HEK293 (cell line): ENCODE measurements around the gene DLX4.

Experiments used
- KLF1 ChIP-seq: fragments of 450-650 bp; formaldehyde crosslinking; IDR thresholded peaks from 2 replicates; pipeline ENCODE4 v1.5.1; 2016; ENCODE audit warnings: missing biosample characterization, missing genetic modification characterization
- KLF9 ChIP-seq: fragments of 450-650 bp; formaldehyde crosslinking; IDR thresholded peaks from 2 replicates; pipeline ENCODE4 v1.5.1; 2016; ENCODE audit warnings: missing biosample characterization, missing genetic modification characterization, low read depth
- MYNN ChIP-seq: fragments of 450-650 bp; formaldehyde crosslinking; IDR thresholded peaks from 2 replicates; pipeline ENCODE4 v1.5.1; 2016; ENCODE audit warnings: missing biosample characterization, missing genetic modification characterization, borderline replicate concordance
- RBAK ChIP-seq: fragments of 450-650 bp; formaldehyde crosslinking; IDR thresholded peaks from 2 replicates; pipeline ENCODE4 v1.5.1; 2016; ENCODE audit warnings: missing biosample characterization, missing genetic modification characterization
- ZBTB20 ChIP-seq: fragments of 450-650 bp; formaldehyde crosslinking; IDR thresholded peaks from 2 replicates; pipeline ENCODE4 v1.5.1; 2016; ENCODE audit warnings: missing biosample characterization, missing genetic modification characterization
- ZFP37 ChIP-seq: fragments of 450-650 bp; formaldehyde crosslinking; IDR thresholded peaks from 2 replicates; pipeline ENCODE4 v1.5.1; 2016; ENCODE audit warnings: missing biosample characterization, missing genetic modification characterization
- ZFP69B ChIP-seq: fragments of 450-650 bp; formaldehyde crosslinking; IDR thresholded peaks from 2 replicates; pipeline ENCODE4 v1.5.1; 2016; ENCODE audit warnings: missing biosample characterization, missing genetic modification characterization
- ZNF114 ChIP-seq: fragments of 450-650 bp; formaldehyde crosslinking; IDR thresholded peaks from 2 replicates; pipeline ENCODE4 v1.5.0; 2017; ENCODE audit warnings: missing biosample characterization, missing genetic modification characterization
- ZNF174 ChIP-seq: fragments of 450-650 bp; formaldehyde crosslinking; IDR thresholded peaks from 2 replicates; pipeline ENCODE4 v1.5.0; 2017; ENCODE audit warnings: missing biosample characterization, mild to moderate bottlenecking, missing genetic modification characterization
- TF ChIP-seq, protein P1 (sequence below): fragments of 450-650 bp; formaldehyde crosslinking; IDR thresholded peaks from 2 replicates; pipeline ENCODE4 v1.5.1; 2016; ENCODE audit warnings: missing biosample characterization, missing genetic modification characterization
- TF ChIP-seq, protein P2 (sequence below): fragments of 450-650 bp; formaldehyde crosslinking; conservative IDR thresholded peaks from 2 replicates; pipeline ENCODE4 v1.5.1; 2016; ENCODE audit warnings: low read depth, missing biosample characterization, missing genetic modification characterization
- TF ChIP-seq, protein P3 (sequence below): fragments of 450-650 bp; formaldehyde crosslinking; IDR thresholded peaks from 2 replicates; pipeline ENCODE4 v1.5.1; 2016; ENCODE audit warnings: missing biosample characterization, missing genetic modification characterization
- TF ChIP-seq, protein P4 (sequence below): fragments of 450-650 bp; formaldehyde crosslinking; IDR thresholded peaks from 2 replicates; pipeline ENCODE4 v1.5.1; 2016; ENCODE audit warnings: missing biosample characterization, missing genetic modification characterization
- TF ChIP-seq, protein P5 (sequence below): fragments of 450-650 bp; formaldehyde crosslinking; IDR thresholded peaks from 2 replicates; pipeline ENCODE4 v1.5.1; 2016; ENCODE audit warnings: missing biosample characterization, missing genetic modification characterization

DNA sequence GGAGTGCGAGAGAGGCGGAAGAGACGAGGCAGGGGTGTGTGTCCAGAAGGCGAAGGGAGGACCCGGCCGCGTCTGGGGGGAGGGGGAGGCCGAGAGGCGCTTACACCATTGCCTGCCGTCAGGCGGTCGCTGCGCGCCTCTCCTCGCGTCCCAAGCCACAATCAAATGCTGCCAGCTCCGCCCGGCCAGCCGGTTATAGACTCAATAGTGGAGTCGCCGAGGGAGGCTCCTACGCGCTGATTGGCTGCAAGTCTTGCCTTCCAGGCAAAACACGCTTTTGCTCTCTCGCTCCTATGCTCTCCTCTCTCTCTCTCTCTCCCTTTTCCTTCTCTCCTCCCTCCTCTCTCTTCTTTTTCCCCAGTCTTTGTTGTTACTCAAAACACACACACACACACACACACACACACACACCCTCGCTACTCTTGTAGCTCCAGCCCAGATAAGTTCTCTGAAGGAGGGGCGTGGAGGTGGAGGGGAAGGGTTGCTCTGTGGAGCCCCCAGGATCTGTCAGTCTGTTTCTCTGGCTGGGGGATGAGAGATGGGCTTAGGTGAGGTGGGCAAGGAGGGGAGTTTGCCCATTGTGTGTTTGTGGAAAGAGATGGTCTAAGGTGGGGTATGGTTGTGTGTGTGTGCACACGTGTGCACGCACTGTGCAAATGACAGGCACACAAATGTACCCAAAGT, 26.2 kb downstream of the DLX4 start, which contains the start of gene DLX3:
- TF ChIP-seq, protein P1, sequence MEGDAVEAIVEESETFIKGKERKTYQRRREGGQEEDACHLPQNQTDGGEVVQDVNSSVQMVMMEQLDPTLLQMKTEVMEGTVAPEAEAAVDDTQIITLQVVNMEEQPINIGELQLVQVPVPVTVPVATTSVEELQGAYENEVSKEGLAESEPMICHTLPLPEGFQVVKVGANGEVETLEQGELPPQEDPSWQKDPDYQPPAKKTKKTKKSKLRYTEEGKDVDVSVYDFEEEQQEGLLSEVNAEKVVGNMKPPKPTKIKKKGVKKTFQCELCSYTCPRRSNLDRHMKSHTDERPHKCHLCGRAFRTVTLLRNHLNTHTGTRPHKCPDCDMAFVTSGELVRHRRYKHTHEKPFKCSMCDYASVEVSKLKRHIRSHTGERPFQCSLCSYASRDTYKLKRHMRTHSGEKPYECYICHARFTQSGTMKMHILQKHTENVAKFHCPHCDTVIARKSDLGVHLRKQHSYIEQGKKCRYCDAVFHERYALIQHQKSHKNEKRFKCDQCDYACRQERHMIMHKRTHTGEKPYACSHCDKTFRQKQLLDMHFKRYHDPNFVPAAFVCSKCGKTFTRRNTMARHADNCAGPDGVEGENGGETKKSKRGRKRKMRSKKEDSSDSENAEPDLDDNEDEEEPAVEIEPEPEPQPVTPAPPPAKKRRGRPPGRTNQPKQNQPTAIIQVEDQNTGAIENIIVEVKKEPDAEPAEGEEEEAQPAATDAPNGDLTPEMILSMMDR: 0 out of 2 replicates have a peak, but pooled peaks have one; percentile 15
- peak; percentile 21; the same call in 1 of the 2 replicates for TF ChIP-seq KLF1 (tag by site-specific recombination)
- TF ChIP-seq, protein P2, sequence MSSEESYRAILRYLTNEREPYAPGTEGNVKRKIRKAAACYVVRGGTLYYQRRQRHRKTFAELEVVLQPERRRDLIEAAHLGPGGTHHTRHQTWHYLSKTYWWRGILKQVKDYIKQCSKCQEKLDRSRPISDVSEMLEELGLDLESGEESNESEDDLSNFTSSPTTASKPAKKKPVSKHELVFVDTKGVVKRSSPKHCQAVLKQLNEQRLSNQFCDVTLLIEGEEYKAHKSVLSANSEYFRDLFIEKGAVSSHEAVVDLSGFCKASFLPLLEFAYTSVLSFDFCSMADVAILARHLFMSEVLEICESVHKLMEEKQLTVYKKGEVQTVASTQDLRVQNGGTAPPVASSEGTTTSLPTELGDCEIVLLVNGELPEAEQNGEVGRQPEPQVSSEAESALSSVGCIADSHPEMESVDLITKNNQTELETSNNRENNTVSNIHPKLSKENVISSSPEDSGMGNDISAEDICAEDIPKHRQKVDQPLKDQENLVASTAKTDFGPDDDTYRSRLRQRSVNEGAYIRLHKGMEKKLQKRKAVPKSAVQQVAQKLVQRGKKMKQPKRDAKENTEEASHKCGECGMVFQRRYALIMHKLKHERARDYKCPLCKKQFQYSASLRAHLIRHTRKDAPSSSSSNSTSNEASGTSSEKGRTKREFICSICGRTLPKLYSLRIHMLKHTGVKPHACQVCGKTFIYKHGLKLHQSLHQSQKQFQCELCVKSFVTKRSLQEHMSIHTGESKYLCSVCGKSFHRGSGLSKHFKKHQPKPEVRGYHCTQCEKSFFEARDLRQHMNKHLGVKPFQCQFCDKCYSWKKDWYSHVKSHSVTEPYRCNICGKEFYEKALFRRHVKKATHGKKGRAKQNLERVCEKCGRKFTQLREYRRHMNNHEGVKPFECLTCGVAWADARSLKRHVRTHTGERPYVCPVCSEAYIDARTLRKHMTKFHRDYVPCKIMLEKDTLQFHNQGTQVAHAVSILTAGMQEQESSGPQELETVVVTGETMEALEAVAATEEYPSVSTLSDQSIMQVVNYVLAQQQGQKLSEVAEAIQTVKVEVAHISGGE (tag by site-specific recombination): no peak
- TF ChIP-seq ZNF174 (tag by site-specific recombination): no peak
- no peak for TF ChIP-seq MYNN
- TF ChIP-seq, protein P3, sequence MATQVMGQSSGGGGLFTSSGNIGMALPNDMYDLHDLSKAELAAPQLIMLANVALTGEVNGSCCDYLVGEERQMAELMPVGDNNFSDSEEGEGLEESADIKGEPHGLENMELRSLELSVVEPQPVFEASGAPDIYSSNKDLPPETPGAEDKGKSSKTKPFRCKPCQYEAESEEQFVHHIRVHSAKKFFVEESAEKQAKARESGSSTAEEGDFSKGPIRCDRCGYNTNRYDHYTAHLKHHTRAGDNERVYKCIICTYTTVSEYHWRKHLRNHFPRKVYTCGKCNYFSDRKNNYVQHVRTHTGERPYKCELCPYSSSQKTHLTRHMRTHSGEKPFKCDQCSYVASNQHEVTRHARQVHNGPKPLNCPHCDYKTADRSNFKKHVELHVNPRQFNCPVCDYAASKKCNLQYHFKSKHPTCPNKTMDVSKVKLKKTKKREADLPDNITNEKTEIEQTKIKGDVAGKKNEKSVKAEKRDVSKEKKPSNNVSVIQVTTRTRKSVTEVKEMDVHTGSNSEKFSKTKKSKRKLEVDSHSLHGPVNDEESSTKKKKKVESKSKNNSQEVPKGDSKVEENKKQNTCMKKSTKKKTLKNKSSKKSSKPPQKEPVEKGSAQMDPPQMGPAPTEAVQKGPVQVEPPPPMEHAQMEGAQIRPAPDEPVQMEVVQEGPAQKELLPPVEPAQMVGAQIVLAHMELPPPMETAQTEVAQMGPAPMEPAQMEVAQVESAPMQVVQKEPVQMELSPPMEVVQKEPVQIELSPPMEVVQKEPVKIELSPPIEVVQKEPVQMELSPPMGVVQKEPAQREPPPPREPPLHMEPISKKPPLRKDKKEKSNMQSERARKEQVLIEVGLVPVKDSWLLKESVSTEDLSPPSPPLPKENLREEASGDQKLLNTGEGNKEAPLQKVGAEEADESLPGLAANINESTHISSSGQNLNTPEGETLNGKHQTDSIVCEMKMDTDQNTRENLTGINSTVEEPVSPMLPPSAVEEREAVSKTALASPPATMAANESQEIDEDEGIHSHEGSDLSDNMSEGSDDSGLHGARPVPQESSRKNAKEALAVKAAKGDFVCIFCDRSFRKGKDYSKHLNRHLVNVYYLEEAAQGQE: no peak
- TF ChIP-seq, protein P4, sequence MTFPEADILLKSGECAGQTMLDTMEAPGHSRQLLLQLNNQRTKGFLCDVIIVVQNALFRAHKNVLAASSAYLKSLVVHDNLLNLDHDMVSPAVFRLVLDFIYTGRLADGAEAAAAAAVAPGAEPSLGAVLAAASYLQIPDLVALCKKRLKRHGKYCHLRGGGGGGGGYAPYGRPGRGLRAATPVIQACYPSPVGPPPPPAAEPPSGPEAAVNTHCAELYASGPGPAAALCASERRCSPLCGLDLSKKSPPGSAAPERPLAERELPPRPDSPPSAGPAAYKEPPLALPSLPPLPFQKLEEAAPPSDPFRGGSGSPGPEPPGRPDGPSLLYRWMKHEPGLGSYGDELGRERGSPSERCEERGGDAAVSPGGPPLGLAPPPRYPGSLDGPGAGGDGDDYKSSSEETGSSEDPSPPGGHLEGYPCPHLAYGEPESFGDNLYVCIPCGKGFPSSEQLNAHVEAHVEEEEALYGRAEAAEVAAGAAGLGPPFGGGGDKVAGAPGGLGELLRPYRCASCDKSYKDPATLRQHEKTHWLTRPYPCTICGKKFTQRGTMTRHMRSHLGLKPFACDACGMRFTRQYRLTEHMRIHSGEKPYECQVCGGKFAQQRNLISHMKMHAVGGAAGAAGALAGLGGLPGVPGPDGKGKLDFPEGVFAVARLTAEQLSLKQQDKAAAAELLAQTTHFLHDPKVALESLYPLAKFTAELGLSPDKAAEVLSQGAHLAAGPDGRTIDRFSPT (tag by site-specific recombination): no peak
- TF ChIP-seq, protein P5, sequence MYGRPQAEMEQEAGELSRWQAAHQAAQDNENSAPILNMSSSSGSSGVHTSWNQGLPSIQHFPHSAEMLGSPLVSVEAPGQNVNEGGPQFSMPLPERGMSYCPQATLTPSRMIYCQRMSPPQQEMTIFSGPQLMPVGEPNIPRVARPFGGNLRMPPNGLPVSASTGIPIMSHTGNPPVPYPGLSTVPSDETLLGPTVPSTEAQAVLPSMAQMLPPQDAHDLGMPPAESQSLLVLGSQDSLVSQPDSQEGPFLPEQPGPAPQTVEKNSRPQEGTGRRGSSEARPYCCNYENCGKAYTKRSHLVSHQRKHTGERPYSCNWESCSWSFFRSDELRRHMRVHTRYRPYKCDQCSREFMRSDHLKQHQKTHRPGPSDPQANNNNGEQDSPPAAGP (tag by site-specific recombination): peak; percentile 79
- TF ChIP-seq RBAK: no peak
- TF ChIP-seq ZFP69B: no peak
- TF ChIP-seq ZFP37 (tag by site-specific recombination): no peak
- no peak for TF ChIP-seq ZNF114 (tag by site-specific recombination)
- TF ChIP-seq KLF9 (tag by site-specific recombination): no peak
- no peak for TF ChIP-seq ZBTB20
